ENCODE measurements around the gene PEA15.

The PEA15 gene

DNA sequence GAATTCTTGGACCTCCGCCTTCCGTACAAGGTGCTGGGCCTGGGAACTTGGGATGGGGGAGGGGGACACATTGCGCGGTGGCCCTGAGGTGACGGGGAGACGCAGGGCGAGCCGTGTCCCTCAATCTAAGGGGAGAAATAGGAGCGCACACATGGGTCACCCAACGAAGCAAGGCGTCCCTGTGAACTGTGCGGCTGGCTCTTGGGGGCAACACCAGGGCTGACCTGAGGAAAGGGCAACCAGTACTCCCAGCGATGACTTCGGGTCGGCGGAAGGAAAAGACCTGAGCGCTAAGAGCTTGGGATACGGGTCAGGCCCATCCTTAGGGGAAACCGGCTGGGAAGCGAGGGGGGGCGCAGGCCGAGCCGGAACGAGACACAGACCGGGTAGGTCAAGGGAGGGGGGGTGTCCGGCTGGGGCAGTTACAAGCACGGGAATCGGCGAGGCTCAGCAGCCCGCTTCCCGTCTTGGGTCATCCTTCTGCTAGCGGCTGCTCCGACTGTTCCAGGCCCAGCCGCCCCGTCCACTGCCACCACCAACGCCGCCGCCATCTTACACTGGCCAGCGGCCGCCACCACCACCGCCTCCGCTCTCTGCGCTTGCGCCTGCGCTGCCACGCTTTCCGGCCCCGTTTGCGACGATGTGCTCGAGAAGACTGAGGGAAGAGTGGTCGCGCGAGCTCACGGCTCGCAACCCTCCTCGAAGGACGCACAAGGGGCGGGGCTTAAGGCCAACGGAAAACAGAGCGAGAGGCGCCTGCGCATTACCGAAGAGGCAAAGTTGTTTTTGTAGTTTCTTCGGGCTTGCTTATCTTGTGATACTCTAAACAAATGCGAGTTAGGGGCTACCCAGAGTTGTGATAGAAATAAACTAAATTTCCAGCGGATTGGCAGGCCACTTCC, 57.0 kb downstream of the PEA15 start, which contains the start of gene DCAF8:
DCAF8 (minus strand) TSS at position 657 of the 902 bp plus-strand sequence. CDS start 18,541 bp downstream, outside the sequence.
- H3K4me3 ChIP-seq (ENCODE audit: low read length) = peak within 1 kb of the TSS; percentile 75
- peaks cover 16% of the 10 kb centered on the region for H3K4me1 ChIP-seq (ENCODE audit: insufficient read depth, low read length)

DNA sequence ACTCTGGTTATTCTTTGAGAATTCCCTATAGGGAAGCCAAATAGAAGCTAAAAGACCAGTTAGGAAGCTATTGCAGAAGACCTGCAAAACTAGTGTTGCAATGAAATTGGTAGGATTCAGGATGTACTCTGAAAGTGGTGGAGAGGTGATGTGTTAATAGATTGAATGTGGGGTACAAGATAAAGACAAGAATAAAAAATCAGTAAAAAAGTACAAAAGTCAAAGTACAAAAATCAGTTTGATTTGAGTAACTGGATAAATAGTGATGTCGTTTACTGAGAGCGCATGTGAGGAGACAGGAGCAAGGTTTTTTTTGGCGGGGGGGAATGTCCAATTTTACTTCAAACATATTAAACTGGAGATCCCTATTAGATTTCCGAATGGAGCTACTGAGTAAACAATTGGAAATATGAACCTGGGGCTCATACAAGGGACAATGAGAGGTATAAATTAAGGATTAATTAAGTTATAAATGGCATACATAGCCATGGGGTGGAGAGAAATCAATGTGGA, 59.7 kb downstream of the PEA15 start:
- H3K9me3 ChIP-seq (ENCODE audit: low read length) = no peaks in the 10 kb centered on the region
- no peaks in the 10 kb centered on the region for H3K36me3 ChIP-seq (ENCODE audit: insufficient read depth, low read length)
- no peak overlapping the region for H2AFZ ChIP-seq (ENCODE audit: low read depth, low read length)
- no peak overlapping the region for H3K4me3 ChIP-seq (ENCODE audit: low read length)
- H3K4me1 ChIP-seq (ENCODE audit: insufficient read depth, low read length) = peaks cover 13% of the 10 kb centered on the region
- H3K27me3 ChIP-seq (ENCODE audit: insufficient read depth, low read length) = no peaks in the 10 kb centered on the region

More for the DNA sequence above, 57.0 kb downstream of the PEA15 start, which contains the start of gene DCAF8:
- Histone ChIP-seq H3K36me3 (ENCODE audit: insufficient read depth, low read length) (peaks cover 4% of the 10 kb centered on the region), H3K9me3 (ENCODE audit: low read length) (no peaks in the 10 kb centered on the region), H3K27me3 (ENCODE audit: insufficient read depth, low read length) (no peaks in the 10 kb centered on the region), H2AFZ (ENCODE audit: low read depth, low read length) (peak within 1 kb of the TSS; percentile 81)

Data from neuron (in vitro differentiated cells).